ENCODE measurements around the gene C16orf95. TPM values are rescaled to one million over a fixed set of nuclear protein-coding genes. Genes with fewer than 3 reads are reported as not detected.
"Not testable (repeated sequence)": the region's sequence is repeated elsewhere in the genome, so short reads cannot be mapped to it uniquely, and the experiment has no call there.

Gene C16orf95
- total and polyA plus RNA-seq, 2 of the 4 experiments (the other 2 are of a cell fraction): 2.0 to 4.7 TPM

GRCh38 chr16:87258653-87259052 is 58.5 kb downstream of the C16orf95 start:
- H3K27ac ChIP-seq (ENCODE audit: insufficient read depth, low read length); H3K4me1 ChIP-seq (ENCODE audit: control insufficient read depth, insufficient read depth, low read length); H4K5ac ChIP-seq (ENCODE audit: low read depth, low read length); H3K9ac ChIP-seq (ENCODE audit: low read depth, low read length); DNase-seq; POLR2A ChIA-PET (ENCODE audit: unreplicated experiment); H3K18ac ChIP-seq (ENCODE audit: low read depth, low read length); in situ Hi-C loops (cut with MboI; ENCODE audit: low sequenced_read_pairs); H2BK20ac ChIP-seq (ENCODE audit: low read depth, low read length); intact Hi-C loops (cut with micrococcal nuclease); CTCF ChIA-PET; H2AFZ ChIP-seq (replicated peaks; ENCODE audit: low read length, poor library complexity); H4K91ac ChIP-seq (ENCODE audit: insufficient read depth, low read depth, low read length); H3K14ac ChIP-seq (replicated peaks; ENCODE audit: low read depth, low read length); H2AK5ac ChIP-seq (ENCODE audit: low read depth, low read length); H2BK120ac ChIP-seq (ENCODE audit: low read depth, low read length); H2BK15ac ChIP-seq (ENCODE audit: low read depth, low read length); H3K79me1 ChIP-seq (ENCODE audit: low read depth in 1 of 2, low read length in 2 of 2); H3K36me3 ChIP-seq (ENCODE audit: control insufficient read depth, insufficient read depth, low read length); dilution Hi-C loops (cut with HindIII; ENCODE audit: low sequenced_read_pairs, unreplicated experiment); H4K8ac ChIP-seq (ENCODE audit: low read depth in 2 of 2, low read length in 2 of 2); H2AK9ac ChIP-seq (replicated peaks; ENCODE audit: low read depth, low read length, poor library complexity); H2BK5ac ChIP-seq (ENCODE audit: low read depth, low read length, poor library complexity, severe bottlenecking); H3K4me2 ChIP-seq (ENCODE audit: low read depth, low read length); H3K9me1 ChIP-seq (ENCODE audit: insufficient read depth, low read length); H3K4ac ChIP-seq (ENCODE audit: low read depth, low read length); H4K20me1 ChIP-seq (ENCODE audit: insufficient read depth, low read length); H3K56ac ChIP-seq (ENCODE audit: extremely low read depth, insufficient read depth, low read length); H3K23ac ChIP-seq (ENCODE audit: low read depth, low read length); BruUV-seq (replicated peaks); ATAC-seq (ENCODE audit: low read depth); H3K4me3 ChIP-seq (ENCODE audit: insufficient read depth, low read depth, low read length): not testable (repeated sequence)
- peaks cover 12% of the 10 kb centered on the region for H3K9me3 ChIP-seq (ENCODE audit: control insufficient read depth, insufficient read depth, low read length)
- peaks cover 12% of the 10 kb centered on the region for H3K27me3 ChIP-seq (ENCODE audit: control insufficient read depth, insufficient read depth, low read length)
- no CpG with 5 or more reads among the region's 3 CpGs for WGBS, 2 experiments (ENCODE audit: extremely low coverage in 2 of 2, insufficient read length in 1 of 2)

All from IMR-90 (cell line).